PC-9 (cell line): ENCODE measurements around the gene EPS8L3. TPM values are rescaled to one million over a fixed set of nuclear protein-coding genes. Genes with fewer than 3 reads are reported as not detected.

Source experiments
- BruUV-seq: library from RNA; stranded (reverse); fragments of 400-500 nt; replicated peaks from 2 replicates; lab custom pipeline; 2021; lab: Mats Ljungman, UMichigan
- CTCF ChIA-PET: fragments of 300-600 bp; sonication (Branson Sonifier 250); formaldehyde crosslinking; loops from one replicate; lab custom pipeline; 2022; ENCODE audit warnings: antibody characterized with exemption; lab: Charles Lee
- POLR2A ChIA-PET: fragments of 300-600 bp; sonication (Branson Sonifier 250); formaldehyde crosslinking; loops from one replicate; lab custom pipeline; 2022; ENCODE audit warnings: antibody characterized with exemption; ENCODE audit not compliant: unreplicated experiment; lab: Charles Lee
- DNase-seq, 2 experiments: peaks; one replicate each; pipeline versions ENCODE4 v3.0.0 to v3.0.0-alpha.2; 2015 to 2022; ENCODE audit warnings: mixed read lengths in 1 of 2
- H2AFZ ChIP-seq: fragments of 200-600 bp; sonication (generic); 2 replicates; pipeline ENCODE4 v1.8.1; 2017; ENCODE audit warnings: antibody characterized with exemption
- H3F3A ChIP-seq: fragments of 200-600 bp; sonication (generic); 2 replicates; pipeline ENCODE4 v1.8.1; 2017; ENCODE audit warnings: antibody characterized with exemption, mild to moderate bottlenecking, low read depth; ENCODE audit not compliant: insufficient read depth
- H3K27ac ChIP-seq: fragments of 200-600 bp; sonication (generic); 2 replicates; pipeline ENCODE4 v1.6.1; 2016; ENCODE audit warnings: mixed run types
- H3K27me3 ChIP-seq: fragments of 200-600 bp; sonication (generic); 2 replicates; pipeline ENCODE4 v1.6.1; 2016; ENCODE audit warnings: low read depth, mixed run types; ENCODE audit not compliant: insufficient read depth
- H3K36me3 ChIP-seq: fragments of 200-600 bp; sonication (generic); 2 replicates; pipeline ENCODE4 v1.6.1; 2016; ENCODE audit warnings: low read depth, mixed run types
- H3K4me1 ChIP-seq: fragments of 200-600 bp; sonication (generic); replicated peaks from 2 replicates; pipeline ENCODE4 v1.6.1; 2016; ENCODE audit warnings: mixed run types; ENCODE audit not compliant: insufficient read depth
- H3K4me2 ChIP-seq: fragments of 200-600 bp; sonication (generic); 2 replicates; pipeline ENCODE4 v1.6.1; 2017; ENCODE audit warnings: mixed run types
- H3K4me3 ChIP-seq: fragments of 200-600 bp; sonication (generic); 2 replicates; pipeline ENCODE4 v1.6.1; 2016; ENCODE audit warnings: mixed run types
- H3K79me2 ChIP-seq: fragments of 200-600 bp; sonication (generic); 2 replicates; pipeline ENCODE4 v1.6.1; 2017; ENCODE audit warnings: low read depth, mixed run types
- H3K9me2 ChIP-seq: fragments of 200-600 bp; sonication (generic); 2 replicates; pipeline ENCODE4 v1.8.1; 2017; ENCODE audit warnings: mild to moderate bottlenecking; ENCODE audit not compliant: insufficient read depth
- H3K9me3 ChIP-seq: fragments of 200-600 bp; sonication (generic); 2 replicates; pipeline ENCODE4 v1.8.1; 2016; ENCODE audit warnings: low read depth; ENCODE audit not compliant: insufficient read depth
- H4K20me1 ChIP-seq: fragments of 200-600 bp; sonication (generic); 2 replicates; pipeline ENCODE4 v1.8.1; 2017; ENCODE audit not compliant: insufficient read depth
- EZH2 ChIP-seq: fragments of 200-600 bp; sonication (generic); IDR thresholded peaks from 2 replicates; pipeline ENCODE4 v1.8.0; 2017; ENCODE audit warnings: antibody characterized with exemption, low read depth
- intact Hi-C: fragments of 100-400 bp; cut with micrococcal nuclease; formaldehyde crosslinking; loops from one replicate; pipeline ENCODE4 v1.10.0; 2022; ENCODE audit not compliant: unreplicated experiment
- total RNA-seq: library from RNA; stranded (reverse); gene quantifications from 2 replicates; pipeline ENCODE4 v1.2.3, GENCODE V29; 2021
- TF ChIP-seq, protein P1 (sequence below): fragments of 200-600 bp; sonication (generic); conservative IDR thresholded peaks from 2 replicates; pipeline ENCODE4 v1.6.1; 2017; ENCODE audit warnings: mixed run types, antibody characterized with exemption, mild to moderate bottlenecking, moderate library complexity

EPS8L3 gene
- total RNA-seq, 1 experiment from 2014 or later: 1.2 TPM

DNA sequence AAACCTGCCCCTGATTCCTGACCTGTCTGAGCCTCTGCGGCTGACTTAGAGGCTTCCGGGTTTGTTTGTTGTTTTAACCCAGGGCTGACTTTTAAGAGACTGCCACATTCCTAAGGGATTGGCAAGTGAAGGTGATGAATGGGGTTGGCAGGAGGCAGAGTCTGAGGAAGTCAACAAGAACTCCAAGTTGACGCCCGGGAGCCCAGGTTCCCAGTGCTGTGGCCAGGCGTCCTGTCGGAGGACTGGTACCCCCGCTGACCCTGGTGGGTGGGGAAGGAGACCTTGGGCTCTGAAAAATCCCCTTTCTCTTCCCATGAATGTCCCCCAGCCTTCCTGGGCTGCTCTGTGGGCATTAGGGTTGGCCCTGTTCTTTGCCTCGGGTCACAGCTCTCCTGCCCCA is 19.7 kb upstream of the EPS8L3 start:
- CTCF ChIA-PET: interaction anchor here (0.7 to 0.9 kb wide), 2 partner anchors 143 to 201 kb away, joined by 3 to 5 read pairs; partner anchors contain the start of gene AHCYL1
- Histone ChIP-seq H3K9me2 (no peaks in the 10 kb centered on the region), H3K27ac (peak overlapping the region; percentile 89), H4K20me1 (no peaks in the 10 kb centered on the region), H3K4me2 (peak overlapping the region; percentile 63), H3K36me3 (no peaks in the 10 kb centered on the region), H2AFZ (peak overlapping the region; percentile 55), H3F3A (peaks cover 34% of the 10 kb centered on the region), H3K27me3 (no peaks in the 10 kb centered on the region), H3K4me3 (peak overlapping the region; percentile 12; the same call in 1 of the 2 replicates), H3K4me1 (peaks cover 76% of the 10 kb centered on the region), H3K9me3 (peaks cover 9% of the 10 kb centered on the region; the same call in 1 of the 2 replicates), H3K79me2 (no peaks in the 10 kb centered on the region)
- DNase-seq: peak; percentile 77 to 99
- BruUV-seq: no TSS peak
- intact Hi-C loops: loop anchor here (2.0 kb wide), 1 partner anchor 39 kb away; no protein-coding TSS in a partner anchor
- no peak for TF ChIP-seq EZH2
- TF ChIP-seq, protein P1, sequence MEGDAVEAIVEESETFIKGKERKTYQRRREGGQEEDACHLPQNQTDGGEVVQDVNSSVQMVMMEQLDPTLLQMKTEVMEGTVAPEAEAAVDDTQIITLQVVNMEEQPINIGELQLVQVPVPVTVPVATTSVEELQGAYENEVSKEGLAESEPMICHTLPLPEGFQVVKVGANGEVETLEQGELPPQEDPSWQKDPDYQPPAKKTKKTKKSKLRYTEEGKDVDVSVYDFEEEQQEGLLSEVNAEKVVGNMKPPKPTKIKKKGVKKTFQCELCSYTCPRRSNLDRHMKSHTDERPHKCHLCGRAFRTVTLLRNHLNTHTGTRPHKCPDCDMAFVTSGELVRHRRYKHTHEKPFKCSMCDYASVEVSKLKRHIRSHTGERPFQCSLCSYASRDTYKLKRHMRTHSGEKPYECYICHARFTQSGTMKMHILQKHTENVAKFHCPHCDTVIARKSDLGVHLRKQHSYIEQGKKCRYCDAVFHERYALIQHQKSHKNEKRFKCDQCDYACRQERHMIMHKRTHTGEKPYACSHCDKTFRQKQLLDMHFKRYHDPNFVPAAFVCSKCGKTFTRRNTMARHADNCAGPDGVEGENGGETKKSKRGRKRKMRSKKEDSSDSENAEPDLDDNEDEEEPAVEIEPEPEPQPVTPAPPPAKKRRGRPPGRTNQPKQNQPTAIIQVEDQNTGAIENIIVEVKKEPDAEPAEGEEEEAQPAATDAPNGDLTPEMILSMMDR: no peak
- POLR2A ChIA-PET: interaction anchor here (0.6 kb wide), 1 partner anchor 236 kb away, joined by 3 read pairs; no protein-coding TSS in a partner anchor

DNA sequence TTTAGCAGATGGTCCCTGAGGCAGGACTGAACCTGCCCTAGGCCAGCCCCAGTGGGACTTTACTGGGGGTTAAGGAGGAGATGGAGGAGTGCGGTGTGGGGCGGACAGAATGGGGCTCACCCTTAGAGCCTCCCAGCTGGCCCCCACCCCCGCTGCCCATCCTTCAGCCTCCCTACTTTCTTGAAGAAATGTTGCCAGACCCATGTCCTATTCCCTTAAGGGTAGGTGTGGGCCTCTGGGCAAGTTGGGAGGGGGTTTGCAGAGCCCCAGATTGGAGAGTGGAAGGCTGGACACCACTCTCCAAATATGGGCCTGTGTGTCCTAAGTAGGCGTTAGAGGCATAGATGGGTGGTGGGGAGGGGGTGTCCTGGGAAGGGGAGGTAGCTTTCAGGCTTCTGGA is 19.2 kb upstream of the EPS8L3 start:
- intact Hi-C loops: loop anchor here (2.0 kb wide), 1 partner anchor 40 kb away; no protein-coding TSS in a partner anchor
- peaks cover 76% of the 10 kb centered on the region for H3K4me1 ChIP-seq
- H3K9me2 ChIP-seq: no peaks in the 10 kb centered on the region
- peaks cover 30% of the 10 kb centered on the region for H3F3A ChIP-seq
- H3K36me3 ChIP-seq: no peaks in the 10 kb centered on the region
- ChIA-PET POLR2A (interaction anchor here (0.6 to 0.7 kb wide), 4 partner anchors 9 to 235 kb away, joined by 3 to 4 read pairs (median 3); no protein-coding TSS in a partner anchor), CTCF (interaction anchor here (0.6 to 1.8 kb wide), 4 partner anchors 8 to 229 kb away, joined by 3 to 16 read pairs (median 4); partner anchors contain the start of gene AHCYL1)
- H3K4me3 ChIP-seq: no peak overlapping the region; the same call in 1 of the 2 replicates
- H3K27me3 ChIP-seq: no peaks in the 10 kb centered on the region
- no peaks in the 10 kb centered on the region for H4K20me1 ChIP-seq
- peaks cover 9% of the 10 kb centered on the region; the same call in 1 of the 2 replicates for H3K9me3 ChIP-seq
- H3K27ac ChIP-seq: peak overlapping the region; percentile 89
- H3K4me2 ChIP-seq: peak overlapping the region; percentile 63
- no TSS peak for BruUV-seq
- H3K79me2 ChIP-seq: no peaks in the 10 kb centered on the region
- no peak for DNase-seq
- H2AFZ ChIP-seq: no peak overlapping the region
- TF ChIP-seq EZH2: no peak
- TF ChIP-seq, protein P1: no peak

DNA sequence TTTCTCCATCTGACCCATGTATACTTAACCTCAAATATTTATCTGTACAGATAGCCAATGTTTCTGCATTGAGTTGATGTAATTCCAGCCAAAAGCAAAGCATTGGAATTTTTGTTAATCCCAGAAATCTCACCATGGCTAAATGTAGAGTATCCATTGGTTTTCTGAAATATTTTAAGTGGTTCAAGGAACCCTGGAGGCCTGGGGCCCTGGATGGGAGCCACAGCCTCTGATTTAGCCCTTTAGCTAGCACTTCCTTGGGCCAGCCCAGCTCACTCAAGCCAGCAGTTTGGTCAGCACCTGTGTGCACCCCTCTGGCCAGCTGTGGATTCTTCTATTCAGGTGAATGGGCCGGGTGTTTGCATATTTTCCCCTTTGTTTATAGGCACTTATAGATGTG is 18.8 kb upstream of the EPS8L3 start:
- no peak for TF ChIP-seq EZH2
- TF ChIP-seq, protein P1: no peak
- ChIA-PET POLR2A (interaction anchor here (0.6 to 0.8 kb wide), 7 partner anchors 9 to 235 kb away, joined by 3 to 8 read pairs (median 3); no protein-coding TSS in a partner anchor), CTCF (interaction anchor here (0.6 to 1.8 kb wide), 6 partner anchors 9 to 230 kb away, joined by 3 to 16 read pairs (median 3); partner anchors contain the start of gene AHCYL1)
- Histone ChIP-seq H4K20me1 (no peaks in the 10 kb centered on the region), H3K9me3 (peaks cover 6% of the 10 kb centered on the region; the same call in 1 of the 2 replicates), H3K79me2 (no peaks in the 10 kb centered on the region), H3K4me2 (peak overlapping the region; percentile 63), H3K27ac (peak overlapping the region; percentile 89), H3K27me3 (no peaks in the 10 kb centered on the region), H3F3A (peaks cover 25% of the 10 kb centered on the region), H3K36me3 (no peaks in the 10 kb centered on the region), H2AFZ (no peak overlapping the region), H3K4me1 (peaks cover 76% of the 10 kb centered on the region), H3K4me3 (no peak overlapping the region; the same call in 1 of the 2 replicates), H3K9me2 (no peaks in the 10 kb centered on the region)
- intact Hi-C loops: loop anchor here (2.0 kb wide), 1 partner anchor 40 kb away; no protein-coding TSS in a partner anchor
- peak; percentile 47 to 65 for DNase-seq
- no TSS peak for BruUV-seq
